Stimulated activated CD8-positive, alpha-beta memory T cell treated with anti-CD3 and anti-CD28 coated beads, Interleukin-15, amount 100 ng/mL, for 4 hours (primary cell): ENCODE measurements around the gene TLE7.

ENCODE experiments used
- DNase-seq, 2 donors: peaks; one replicate each; pipeline ENCODE4 v3.0.0-alpha.2; 2020; ENCODE audit warnings: low read depth in 2 of 2

Gene TLE7

DNA sequence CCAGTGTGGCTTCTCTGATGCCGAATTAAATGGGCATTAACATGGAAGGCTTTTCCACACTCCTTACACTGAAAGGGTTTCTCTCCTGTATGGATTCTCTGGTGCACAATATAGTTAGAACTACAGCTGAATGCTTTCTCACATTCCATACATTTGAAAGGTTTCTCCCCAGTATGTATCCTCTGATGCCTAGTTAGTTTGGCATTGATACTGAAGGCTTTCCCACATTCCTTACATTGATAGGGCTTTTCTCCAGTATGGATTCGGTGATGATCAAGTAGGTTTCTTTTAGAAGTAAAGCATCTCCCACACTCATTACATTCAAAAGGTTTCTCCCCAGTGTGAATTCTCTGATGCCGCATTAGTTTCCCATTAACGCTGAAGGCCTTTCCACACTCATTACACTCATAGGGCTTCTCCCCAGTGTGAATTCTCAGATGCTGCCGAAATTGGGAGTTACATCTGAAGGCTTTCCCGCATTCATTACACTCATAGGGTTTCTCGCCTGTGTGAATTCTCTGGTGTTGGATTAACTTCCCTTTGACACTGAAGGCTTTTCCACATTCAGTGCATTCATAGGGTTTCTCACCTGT lies 6.5 kb upstream of the TLE7 start:
- DNase-seq = no peak

- DNase-seq = no peak
These were observed 1.9 kb upstream of the TLE7 start for GRCh38 chr16:71443714-71444113.

DNA sequence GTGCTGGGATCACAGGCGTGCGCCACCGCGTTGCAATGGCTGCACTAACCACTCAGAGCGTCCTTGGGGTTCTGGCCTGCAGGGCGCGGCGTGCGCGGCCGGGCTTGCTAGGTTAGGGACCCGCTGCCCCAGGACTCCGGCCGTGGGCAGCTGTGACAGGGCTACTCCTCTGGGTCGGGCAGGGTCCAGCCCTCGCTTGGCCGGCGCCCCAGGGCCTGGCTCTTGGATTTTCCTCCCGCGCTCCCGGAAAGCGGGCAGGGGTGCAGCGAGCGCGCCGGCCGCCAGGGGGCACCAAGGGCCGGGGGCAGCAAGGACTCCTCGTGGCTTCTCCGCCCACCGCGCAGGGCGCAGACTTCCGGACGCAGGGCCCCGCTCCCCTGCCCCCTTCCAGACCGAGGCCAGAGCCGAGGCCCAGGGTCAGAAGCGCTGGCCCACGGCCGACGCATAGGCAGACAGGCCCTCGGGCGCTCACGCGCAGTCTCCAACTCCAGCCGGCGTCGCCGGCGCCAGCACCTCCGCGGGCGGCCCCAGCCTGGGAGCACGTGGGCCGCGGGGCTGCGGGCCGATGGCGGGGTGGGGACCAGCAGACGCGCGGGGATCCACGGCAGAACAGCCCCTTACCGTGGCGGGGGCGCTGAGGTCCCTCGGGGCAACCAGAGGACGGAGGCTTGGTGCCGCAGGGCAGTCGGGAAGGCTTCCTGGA lies 355 bp downstream of the TLE7 start:
- no peak for DNase-seq

GRCh38 chr16:71440669-71441347 lies 1.0 kb downstream of the TLE7 start:
- DNase-seq = no peak

DNA sequence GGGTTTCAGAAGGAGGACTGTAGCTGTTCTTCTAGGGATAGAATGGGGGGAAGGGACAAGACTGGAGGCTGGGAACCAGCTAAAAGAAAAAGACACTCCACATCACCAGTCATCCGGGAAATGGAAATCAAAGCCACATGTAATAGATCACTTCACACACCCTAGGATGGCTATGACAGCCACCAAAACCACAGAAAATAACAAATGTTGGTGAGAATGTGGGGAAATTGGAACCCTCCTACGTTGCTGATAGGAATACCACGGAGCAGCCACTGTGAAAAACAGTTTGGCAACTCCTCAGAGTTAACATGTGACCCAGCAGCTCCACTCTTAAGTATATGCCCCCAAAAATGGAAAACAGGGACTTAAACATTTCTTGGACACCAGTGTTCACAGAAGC lies 2.3 kb downstream of the TLE7 start:
- no peak for DNase-seq

DNA sequence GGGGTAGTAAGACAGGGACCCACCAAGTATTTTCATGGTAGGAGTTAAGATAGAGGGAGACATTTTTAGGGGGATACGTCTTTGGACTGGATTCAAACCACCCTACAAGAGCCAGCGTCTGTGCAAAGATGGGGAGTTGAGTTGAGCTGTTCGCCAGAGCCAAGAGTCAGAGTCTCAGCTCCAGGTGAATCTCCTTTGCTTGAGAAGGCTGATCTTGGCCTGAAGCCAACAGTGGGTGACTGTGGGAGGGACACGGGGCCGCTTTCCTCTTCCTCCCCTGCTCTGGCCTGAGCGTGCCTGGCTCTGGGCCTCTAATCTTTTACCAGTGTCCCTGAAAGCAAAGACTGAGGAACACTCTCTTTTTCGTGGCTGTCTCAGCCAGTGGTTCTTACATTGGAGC lies 5.4 kb downstream of the TLE7 start:
- no peak for DNase-seq

DNA sequence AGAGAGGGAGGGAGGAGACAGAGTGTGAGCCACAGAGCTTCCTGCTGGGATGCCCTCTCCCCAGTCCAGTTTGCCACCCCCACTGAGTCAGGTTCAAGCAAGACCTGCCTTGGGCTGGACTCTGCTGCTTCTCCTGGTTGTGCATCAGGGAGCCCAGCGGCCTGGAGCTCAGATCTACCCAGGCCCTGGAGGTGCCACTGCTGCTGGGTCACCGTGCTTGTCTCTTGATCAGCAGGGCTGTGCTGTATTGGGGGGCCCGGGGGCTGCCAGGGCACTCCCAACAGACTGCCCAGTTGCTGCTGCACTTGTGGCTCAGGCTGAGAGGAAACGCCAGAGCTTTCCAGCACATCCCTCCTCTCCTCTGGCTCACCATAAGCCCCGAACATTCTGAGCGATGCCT lies 8.9 kb downstream of the TLE7 start:
- DNase-seq = no peak

GRCh38 chr16:71431991-71432390 lies 9.9 kb downstream of the TLE7 start:
- DNase-seq = no peak

DNA sequence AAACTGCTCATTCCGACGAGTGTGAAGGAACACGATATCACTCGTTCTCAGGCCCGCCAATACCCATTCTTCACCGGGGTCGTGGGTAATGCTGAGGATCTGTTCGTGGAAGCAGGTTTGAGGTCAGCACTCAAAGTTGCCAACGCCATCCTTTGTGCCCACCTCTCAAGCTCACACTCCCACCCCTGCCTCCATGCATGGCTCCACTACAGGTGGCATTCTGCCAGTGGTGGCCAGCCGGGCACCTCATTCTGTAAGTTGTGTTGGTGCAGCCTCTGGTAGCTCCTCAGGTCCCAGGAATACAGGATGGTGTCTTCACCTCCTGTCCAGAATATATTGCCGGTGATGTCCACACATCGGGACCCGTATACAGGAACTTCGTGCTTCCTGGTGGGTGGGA lies 10.7 kb downstream of the TLE7 start:
- DNase-seq = no peak

DNA sequence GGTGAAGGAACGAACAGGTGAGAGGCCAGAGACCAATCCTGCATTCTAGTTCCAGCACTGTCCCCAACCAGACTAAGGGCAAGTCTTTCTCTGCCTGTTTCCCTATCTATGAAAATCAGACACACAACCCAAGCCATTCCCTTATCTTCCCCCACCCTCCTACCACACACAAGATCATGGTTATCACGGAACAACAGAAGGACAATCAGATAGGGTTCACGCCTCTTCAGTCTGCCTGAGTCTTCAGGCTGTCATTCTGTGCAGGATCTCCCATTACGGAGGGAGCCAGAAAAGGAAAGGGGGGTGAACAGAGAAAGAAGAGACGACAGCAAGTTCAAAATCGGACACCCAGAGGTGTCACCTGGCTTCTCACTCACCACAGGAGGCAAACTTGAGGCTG lies 11.1 kb downstream of the TLE7 start:
- no peak for DNase-seq

DNA sequence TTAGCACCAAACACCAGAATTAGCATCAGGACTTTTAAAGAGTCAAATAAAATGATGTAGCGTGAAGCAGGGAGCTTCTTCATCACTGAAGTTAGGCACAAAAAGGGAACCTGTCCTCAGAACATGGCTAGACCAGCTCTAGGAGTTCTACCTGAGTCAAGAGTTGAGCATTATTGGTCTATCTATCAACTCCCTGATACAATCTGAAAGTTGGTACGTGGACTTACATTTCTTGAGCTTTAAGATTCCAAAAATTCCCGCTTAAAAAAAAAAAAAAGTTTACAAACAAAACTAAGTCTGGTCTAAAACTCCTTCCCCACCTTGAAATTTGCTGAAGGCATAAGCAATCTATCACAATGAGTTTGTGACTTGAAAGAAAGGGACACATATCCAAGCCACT lies 12.3 kb downstream of the TLE7 start:
- DNase-seq = no peak

- no peak for DNase-seq
These were observed 13.0 kb downstream of the TLE7 start for GRCh38 chr16:71428883-71429282.

GRCh38 chr16:71428385-71428784 lies 13.5 kb downstream of the TLE7 start:
- DNase-seq = no peak

GRCh38 chr16:71426880-71427615 lies 14.8 kb downstream of the TLE7 start:
- no peak for DNase-seq

DNA sequence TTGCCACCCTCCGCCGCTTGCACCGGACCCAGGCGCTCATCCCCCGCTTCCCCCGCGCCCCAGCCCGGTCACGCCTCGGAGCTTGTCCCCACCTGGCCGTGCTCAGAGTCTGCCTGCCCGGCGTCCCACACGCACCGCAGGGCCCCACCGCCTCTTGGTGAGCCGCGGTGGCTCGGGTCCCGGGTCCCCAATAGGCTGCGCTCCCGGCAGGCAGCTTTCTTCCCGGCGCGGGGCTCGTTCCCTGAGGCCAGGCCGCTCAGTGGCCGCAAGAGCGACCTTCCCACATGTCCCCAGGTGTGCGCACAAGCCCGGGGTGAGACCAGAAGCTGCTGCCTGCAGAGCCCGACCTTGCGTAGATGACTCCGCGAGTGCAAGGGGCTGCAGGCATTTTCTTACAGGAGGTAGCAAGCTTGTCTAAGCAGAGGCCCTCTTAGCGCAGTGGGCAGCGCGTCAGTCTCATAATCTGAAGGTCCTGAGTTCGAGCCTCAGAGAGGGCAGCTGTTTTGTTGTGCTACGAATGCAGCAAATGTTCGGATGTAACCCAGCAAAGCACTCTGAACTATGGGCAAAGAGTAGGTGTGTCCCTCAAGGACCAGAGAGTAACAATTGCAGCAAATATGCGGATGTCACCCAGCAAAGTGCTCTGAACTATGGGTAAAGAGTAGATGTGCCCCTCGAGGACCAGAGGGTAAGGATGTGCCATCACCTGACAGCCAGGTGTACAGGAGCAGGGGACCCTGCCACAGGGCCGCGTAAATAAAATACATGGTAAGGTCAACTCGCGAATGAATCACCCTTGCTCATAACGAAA lies 15.6 kb downstream of the TLE7 start:
- no peak for DNase-seq

DNA sequence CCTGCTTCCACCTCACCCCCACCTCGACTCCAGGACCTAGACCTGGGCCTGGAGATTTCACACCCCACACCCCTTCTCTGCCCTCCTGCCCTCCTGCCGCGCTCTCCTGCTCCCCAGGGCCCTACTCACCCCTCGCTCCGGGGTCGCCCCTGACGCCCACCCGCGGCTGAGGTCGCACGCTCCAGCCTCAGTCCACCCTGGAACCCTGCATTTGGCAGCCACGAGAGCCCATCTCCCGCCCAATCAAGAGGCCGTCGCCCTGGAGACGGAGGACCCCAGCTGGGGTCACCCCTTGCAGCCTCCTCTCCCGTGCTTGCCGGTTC lies 16.1 kb downstream of the TLE7 start:
- no peak for DNase-seq

GRCh38 chr16:71424626-71425025 lies 17.2 kb downstream of the TLE7 start:
- no peak for DNase-seq

DNA sequence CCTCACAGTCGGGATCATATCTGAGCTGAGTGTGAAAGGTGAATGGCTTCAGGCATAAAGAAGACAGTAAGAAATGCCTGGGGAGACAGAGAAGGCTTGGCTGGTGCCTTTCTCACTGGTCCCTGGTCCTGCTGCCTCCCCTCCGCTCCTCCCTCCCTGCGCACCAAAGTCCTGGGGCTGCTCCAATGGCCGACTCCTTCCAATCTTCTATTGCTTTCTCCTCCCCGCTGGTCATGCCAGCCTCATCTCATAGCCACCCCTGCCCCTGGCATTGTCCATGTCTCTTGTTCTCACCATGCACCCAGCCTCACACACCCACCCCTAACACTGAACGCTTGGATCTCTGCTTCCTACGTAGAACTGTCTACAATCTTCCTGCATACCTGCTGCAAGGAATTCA lies 18.0 kb downstream of the TLE7 start:
- DNase-seq = no peak

DNA sequence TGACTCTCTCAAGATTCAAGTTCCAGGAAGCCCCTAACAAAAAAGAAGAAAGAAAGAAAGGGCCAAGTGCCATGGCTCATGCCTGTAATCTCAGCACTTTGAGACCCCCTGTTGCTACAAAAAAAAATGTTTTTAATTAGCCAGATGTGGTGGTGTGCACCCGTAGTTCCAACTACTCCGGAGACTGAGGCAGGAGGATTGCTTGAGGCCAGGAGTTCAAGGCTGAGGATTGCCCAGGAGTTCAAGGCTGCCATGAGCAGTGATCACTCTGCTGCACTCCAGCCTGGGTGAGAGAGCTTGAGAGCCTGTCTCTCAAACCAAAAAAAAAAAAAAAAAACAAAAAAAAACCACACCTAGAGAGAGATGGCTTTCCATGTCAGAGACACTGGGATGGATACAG lies 18.8 kb downstream of the TLE7 start:
- DNase-seq = no peak

DNA sequence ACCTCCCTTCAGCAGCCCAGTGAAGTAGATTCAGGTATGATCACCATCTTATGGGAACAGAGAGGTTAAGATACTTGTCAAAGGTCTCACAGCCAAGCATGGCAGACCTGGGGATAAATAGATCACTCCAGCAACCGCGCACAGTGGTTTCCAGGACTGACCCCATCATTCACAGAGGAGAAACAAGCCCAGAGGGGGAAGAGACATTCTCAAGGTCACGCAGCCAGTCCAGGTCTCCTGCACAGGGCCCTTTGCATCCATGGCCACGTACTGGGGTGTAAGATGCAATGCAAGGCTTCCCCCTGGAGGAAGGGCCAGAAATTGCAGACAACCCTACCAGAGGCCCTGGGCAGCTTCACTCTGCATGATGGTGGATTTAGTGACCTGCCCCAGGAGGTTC lies 19.9 kb downstream of the TLE7 start:
- DNase-seq = no peak

GRCh38 chr16:71414038-71414437 lies 27.8 kb downstream of the TLE7 start:
- no peak for DNase-seq

DNA sequence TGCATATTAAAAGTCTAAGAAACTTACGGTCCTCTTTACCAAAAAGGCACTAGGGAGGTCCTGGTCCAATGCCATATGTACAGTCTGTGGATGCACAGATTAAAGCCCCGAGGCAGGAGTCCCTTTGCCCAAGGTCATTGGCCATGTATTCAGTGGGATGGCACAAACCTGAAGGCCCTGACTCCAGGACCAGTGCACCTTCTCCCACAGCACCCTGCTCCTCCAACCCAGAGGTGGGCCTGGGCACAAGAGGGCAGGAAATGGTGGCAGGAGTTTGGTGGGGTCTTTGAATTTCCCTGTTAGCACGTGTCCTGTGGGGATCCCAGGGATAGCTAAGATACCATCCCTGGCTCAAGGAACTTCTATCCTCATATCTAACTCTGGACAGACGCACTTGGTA lies 28.5 kb downstream of the TLE7 start:
- no peak for DNase-seq
